Measurements from ENCODE around the gene SH3RF2. TPM values are rescaled to one million over a fixed set of nuclear protein-coding genes. Genes with fewer than 3 reads are reported as not detected.

Gene SH3RF2, protein sequence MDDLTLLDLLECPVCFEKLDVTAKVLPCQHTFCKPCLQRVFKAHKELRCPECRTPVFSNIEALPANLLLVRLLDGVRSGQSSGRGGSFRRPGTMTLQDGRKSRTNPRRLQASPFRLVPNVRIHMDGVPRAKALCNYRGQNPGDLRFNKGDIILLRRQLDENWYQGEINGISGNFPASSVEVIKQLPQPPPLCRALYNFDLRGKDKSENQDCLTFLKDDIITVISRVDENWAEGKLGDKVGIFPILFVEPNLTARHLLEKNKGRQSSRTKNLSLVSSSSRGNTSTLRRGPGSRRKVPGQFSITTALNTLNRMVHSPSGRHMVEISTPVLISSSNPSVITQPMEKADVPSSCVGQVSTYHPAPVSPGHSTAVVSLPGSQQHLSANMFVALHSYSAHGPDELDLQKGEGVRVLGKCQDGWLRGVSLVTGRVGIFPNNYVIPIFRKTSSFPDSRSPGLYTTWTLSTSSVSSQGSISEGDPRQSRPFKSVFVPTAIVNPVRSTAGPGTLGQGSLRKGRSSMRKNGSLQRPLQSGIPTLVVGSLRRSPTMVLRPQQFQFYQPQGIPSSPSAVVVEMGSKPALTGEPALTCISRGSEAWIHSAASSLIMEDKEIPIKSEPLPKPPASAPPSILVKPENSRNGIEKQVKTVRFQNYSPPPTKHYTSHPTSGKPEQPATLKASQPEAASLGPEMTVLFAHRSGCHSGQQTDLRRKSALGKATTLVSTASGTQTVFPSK
- total RNA-seq: 0.70 and 1.4 TPM in 2 replicates

GRCh38 chr5:145936401-145937131 is at the start of gene SH3RF2:
SH3RF2 (plus strand) TSS chr5:145936578; CDS start chr5:145937929, 1,351 bp downstream.

GRCh38 chr5:146105477-146105876 is 169.1 kb downstream of the SH3RF2 start, which contains the start of gene PLAC8L1:
PLAC8L1 (minus strand) TSS chr5:146105577; CDS start chr5:146104311, 1,266 bp downstream.

Other genes starting within 250 kb of the SH3RF2 start
- 1.3 and 5.7 TPM in 2 replicates for gene PRELID2, start 101.2 kb upstream of the SH3RF2 start, total RNA-seq
- not detected in 2 replicates for gene GRXCR2, start 63.6 kb upstream of the SH3RF2 start, total RNA-seq
- not detected in 2 replicates for gene PLAC8L1, start 169.0 kb downstream of the SH3RF2 start, total RNA-seq
- 49.2 and 59.0 TPM in 2 replicates for gene LARS1, start 246.1 kb downstream of the SH3RF2 start, total RNA-seq

All from pericardium fibroblast (primary cell).